ENCODE measurements around the gene C10orf53.
"Not testable (repeated sequence)": the region's sequence is repeated elsewhere in the genome, so short reads cannot be mapped to it uniquely, and the experiment has no call there.

Gene C10orf53

DNA sequence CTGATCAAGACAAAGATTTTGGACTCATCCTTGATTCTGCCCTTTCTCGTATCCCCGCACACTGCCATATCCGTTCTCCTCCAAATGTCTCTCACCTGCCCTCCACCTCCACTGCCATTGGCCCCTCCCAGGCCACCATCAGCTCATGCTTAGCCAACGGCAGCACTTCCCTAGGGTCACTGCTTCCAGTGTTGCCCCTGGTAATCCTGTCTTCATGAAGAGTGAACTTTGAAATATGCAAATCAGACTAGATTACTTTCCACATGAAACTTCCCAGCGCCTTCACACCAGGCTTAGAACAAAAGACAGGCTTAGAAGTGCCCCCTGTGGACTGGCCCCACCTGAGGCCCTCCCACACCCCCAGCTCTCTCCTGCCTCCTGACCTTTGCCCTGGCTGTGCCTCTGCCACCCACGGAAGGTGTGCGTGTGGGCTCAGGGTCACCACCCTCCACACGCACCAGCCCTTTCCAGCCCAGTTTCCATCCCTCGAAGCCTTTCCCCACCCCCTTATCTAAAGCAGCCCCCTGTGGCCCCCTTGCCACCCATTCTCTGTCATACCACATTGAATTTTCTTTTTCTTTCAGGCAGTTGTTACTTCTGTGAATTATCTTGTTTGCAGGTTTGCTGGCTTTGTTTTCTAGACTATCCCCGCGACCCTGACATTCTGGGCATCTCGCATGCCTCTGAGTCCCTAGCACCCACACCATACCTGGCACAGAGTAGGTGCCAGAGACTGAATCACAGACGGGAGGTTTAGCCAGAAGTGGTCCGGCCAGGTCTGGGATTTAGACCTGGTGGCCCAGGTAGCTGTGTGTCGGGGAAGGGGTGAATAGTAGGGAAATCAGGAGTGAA, 26.8 kb upstream of the C10orf53 start:
- DNase-seq = no peak

DNA sequence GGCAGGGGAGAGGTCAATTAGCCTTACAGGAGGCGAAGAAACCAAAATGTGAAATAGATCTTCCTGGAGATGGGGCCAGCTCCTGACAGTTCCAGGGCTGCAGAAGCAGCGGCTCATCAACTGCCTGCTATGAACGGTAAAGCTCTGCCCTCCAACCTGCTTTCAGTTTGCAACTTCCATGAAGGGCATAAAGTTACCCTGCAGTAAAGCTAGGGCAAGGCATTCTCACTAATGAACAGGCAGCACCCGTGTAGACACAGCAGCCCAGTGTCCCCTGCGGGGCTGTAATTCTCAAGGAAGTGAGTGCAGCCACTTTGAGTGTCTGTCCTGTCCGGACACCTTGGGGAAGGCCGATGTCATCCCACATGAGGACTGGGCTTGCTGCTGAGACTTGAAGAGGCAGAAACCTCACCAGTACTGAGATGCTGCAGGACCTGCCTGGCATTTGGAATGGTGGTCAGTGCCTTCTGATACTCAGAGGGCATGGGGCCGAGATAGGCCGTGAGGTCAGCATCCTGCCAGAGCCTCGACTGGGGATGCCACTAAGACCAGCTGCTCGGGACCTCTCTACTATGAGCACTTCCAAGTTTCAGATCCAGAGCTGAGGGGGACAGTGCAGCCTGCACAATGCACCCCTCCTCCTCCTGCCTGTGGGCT, 26.1 kb upstream of the C10orf53 start:
- DNase-seq = no peak

DNA sequence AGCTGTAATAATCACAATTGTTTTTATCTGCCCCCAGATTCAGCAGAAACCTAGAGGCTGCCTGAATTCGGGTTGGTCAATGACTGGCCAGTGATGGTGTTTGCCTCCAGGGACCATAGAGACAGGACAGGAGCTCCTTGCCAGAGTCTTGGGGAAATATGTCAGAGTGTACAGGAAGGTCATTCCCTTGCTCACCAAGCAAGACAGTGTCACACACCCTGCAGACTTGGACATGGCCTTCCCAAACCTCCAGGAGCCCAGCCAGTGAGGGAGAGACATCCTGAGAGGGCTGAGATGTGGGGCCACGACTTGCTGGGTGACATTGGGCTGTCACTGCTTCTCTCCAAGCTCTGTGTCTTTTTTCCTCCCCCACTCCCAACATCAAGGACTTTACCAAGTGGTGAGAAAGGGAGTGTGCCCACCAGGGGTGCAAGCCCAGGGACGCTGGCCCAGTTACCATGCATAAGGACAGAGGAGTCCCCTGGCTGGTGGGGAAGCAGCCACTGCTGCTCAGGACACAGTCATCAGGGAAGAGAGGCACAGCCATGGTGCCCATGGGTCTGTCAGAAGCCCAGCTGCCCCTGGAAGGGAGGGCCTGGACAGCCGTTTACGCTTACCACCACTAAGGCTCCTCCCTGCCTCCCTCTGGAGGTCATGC, 25.3 kb upstream of the C10orf53 start:
- DNase-seq = no peak

DNA sequence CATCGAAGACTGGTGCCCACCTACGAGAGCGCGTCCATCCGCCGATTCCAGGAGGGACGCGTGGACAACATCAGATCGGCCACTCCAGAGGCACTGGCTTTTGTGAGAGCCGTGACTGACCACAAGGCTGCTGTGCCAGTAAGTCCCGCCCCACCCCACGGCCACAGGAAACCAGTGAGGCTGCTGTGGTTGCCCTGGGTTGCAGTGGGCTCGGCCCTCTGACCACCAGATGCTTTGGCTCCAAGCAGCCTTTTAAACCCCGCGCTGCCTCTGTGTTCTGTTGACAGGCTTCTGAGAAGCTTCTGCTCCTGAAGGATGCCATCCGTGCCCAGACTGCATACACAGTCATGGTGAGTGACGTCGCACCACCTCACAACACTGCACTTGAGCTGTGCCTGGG, 24.4 kb upstream of the C10orf53 start:
- no peak for DNase-seq

DNA sequence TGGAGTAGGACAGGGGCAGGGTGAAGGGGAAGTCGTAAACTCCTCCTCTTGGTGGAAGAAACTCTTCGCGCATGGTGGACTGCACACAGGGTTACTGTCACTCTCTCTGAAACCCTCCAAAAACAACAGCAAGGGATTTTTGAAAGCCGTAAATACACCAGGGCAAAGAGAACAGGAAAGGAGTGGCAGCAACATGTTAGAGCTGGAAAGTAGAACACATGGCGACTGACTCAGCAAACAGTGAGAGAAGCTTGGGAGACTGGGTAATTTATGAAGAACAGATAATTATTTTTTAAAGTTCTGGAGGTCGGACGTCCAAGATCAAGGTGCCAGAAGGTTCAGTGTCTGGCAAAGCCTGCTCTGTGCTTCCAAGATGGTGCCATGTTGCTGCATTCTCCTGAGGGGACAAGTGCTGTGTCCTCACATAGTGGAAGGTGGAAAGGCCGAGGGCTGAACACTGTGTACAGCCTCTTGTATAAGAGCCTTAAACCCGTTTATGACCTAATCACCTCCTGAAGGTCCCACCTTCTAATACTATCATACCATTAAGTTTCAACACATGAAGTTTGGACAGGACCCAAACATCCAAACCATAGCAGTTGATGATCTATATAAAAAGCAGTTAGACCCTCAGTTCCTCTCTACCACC, 22.5 kb upstream of the C10orf53 start:
- no peak for DNase-seq

DNA sequence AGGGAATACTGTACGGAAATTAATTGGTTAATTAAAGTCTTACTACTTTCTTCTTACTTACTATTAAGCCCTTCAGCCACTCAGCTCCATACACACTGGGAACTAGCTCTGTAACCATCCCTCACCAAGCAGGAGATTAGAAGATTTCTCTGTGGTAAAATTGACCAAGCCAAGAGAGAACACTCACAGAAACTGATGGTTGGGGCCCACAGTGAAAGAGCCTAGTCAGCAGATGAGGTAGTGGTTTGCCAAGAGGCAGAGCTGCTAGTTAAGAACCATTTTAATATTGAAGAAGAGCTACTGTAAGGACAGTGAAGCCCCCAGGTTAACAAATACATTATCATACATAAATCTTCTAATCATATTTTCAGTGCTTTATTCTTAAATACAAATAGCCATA, 21.8 kb upstream of the C10orf53 start:
- DNase-seq = no peak

DNA sequence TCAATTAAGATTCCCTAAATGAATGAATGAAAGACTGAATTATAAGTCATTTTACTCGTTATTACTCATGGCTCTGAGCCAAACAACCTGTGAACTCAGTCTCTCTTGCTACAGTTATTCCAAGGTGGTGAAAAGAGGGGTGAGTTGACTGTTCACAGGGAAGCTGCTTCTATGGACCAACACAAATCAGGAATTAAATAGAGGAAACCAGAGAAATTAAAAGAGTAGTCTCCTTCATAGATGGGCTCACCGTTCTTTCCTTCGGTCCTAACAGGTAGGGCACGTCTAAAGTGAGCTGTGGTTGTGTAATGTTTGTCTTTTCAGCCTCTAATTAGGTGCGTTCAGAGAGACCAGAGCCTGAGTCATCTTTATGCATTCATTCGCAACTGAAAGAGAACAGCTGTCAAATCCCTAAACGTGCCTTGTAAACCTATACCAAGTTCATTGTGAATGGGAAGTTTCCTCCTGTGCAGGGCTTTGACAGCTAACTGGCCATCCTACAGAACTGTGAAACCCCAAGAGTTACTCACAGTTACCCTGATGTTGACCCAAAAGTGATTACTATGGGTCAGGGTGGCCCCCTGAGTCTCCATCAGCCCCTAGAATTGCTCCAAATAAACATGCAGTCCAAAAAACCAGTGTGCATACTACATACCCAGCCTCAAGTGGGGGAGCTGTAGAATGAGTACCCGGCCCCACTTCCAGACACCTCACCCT, 18.2 kb upstream of the C10orf53 start:
- no peak for DNase-seq

DNA sequence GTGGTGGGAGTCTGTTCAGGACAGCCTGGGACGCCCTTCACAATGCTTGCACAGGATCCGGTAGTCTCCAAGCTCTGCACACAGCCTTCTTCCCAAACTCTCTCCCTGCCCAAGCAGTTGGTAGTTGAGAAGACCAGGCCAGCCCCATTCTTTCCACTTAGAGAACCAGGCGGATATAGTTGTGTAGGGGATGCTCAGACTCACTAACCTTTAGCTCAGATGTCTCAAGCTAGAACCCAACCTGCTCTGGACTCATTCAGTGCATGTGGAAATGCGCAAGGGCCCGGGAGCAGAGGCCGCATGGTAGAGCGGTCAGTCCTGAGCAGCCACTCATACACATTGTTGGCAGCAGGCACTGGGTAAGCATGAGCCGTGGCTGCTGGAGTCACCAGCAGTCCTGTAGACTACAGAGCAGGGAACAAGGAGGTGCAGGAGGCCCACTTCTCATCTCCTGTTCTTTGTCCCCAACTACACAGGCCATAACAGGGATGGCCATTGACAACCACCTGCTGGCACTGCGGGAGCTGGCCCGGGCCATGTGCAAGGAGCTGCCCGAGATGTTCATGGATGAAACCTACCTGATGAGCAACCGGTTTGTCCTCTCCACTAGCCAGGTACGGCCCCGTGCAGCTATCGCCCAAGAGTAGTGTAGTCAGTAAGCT, 17.2 kb upstream of the C10orf53 start:
- no peak for DNase-seq

DNA sequence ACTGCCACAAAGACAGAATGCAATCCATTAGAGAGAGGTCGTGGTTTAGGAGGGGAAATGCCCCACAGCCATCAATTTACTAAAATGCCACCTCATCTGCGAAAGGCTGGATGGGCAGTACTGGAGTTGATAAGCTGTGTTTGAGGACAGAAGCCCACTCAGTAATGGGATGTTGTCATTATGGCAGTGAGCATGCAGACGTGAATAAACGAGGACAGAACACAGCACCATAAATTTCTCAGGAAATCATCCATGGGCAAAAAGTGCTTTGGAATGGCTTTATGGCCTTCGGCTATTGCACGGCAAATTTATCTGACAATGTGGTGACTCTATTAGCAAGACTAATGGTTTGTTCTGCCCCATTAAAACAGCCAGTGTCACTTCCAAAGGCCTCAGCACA, 15.9 kb upstream of the C10orf53 start:
- no peak for DNase-seq

DNA sequence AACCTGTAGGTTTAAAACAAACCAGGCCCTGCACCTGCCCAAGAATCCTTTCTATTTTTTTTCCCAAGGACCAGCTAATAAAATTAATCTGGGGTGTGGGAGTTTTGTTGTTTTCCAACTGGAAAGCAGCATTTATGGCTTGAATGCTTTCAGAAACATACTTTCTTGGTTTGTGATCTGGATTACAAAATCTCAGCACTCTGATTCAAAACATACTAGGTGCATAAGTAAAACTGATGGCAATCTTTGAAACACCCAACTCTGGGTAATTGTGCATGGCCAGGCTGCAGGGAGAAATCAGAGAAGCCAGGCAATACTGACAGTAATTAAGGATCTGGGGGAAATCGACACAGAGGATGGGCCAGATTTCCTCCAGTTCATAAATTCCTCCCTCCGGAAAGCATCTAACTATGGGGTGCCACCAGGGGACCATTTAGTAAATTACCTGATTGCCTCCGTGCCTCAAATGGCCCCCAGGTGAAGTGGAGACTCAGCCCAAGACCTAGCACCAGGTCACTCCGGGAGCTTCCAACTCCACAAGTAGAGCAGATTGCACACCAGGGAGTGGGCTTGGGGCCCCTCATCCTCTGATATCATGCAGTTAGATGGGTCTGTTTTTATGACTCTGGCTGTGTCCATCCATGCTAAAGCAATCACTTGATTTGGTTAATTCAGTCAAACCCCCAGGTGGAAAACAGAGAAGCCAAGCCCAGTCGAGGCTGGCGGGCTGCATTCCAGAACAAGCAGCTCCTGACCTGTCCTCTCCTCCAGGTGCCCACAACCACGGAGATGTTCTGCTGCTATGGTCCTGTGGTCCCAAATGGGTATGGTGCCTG, 15.2 kb upstream of the C10orf53 start:
- DNase-seq = no peak

DNA sequence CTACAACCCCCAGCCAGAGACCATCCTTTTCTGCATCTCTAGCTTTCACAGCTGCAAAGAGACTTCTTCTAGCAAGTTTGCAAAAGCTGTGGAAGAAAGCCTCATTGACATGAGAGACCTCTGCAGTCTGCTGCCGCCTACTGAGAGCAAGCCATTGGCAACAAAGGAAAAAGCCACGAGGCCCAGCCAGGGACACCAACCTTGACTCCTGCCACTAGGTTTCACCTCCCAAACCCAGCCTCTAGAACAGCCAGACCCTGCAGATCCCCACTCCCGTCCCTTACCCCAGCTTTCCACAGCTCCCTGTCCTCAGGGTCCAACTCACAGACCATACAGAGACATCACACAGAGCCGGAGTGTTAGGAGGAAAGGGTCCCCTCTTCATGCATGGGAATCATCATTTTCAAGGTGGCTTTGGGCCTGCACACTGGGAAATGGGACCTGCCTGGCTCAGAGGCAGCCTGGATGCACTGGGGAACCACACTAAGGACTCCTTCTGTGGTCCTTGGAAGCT, 14.6 kb upstream of the C10orf53 start:
- DNase-seq = no peak

DNA sequence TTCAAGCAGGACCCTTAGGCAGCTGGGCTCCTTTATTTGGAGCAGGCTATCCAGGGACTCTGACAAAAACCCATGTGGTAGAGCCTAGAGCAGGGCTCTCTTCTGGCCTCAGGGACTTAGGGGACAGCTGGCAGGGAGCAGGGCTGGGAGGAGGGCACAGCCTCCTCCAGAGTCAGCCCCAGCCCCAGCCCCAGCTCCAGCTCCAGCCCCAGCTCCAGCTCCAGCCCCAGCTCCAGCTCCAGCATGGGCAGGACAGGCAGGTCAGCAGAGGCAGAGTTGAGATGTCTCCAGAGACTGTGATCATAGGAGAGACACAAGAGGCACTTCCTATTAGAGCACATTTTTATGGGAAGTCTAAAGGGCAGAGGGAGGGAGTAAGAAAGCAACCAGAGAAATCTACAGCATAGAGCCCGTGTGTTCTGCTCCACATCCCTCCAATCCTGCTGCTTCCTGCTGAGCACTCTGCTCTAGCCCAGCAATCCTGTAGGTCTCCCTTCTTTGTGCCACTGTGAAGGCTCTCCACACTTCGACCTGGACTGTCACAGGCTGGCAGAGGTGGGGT, 13.3 kb upstream of the C10orf53 start:
- no peak for DNase-seq

DNA sequence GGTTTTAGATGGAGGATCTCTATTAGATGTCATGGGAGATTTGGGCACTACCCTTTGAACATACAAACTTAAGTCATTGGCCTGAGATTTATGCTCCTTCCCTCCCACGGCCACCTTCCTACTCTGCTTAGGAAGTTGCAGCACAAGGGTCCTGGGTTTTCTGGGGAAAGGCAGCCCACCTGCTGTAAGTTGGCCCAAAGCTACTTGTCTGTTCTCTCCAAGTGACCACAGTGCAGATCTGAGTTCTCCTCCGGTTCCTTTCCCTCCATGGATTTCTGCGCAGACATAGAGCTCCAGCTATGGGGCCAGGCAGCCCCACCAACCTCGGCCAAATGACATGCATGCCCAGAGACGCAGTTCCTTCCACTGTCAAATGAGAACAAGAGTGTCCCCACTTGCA, 12.8 kb upstream of the C10orf53 start:
- no peak for DNase-seq

DNA sequence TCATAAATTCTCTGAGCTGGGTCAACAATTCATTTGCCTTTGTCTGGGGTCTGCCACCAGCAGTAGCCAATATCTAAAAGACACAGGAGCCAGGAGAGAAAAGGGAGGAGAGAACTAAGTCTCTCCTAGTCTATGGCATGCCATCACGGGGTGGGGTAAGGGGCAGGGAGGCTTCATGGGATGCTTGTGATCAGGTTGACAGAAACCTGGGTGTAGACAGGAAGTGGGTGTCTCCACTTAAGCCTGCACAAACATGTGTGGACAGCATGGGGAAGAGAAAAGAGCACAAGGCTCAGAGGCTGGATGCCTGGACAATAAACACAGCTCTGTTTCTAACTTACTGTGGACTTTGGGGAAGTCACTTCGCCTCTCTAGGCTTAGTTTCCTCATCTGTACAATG, 11.5 kb upstream of the C10orf53 start:
- DNase-seq = no peak

DNA sequence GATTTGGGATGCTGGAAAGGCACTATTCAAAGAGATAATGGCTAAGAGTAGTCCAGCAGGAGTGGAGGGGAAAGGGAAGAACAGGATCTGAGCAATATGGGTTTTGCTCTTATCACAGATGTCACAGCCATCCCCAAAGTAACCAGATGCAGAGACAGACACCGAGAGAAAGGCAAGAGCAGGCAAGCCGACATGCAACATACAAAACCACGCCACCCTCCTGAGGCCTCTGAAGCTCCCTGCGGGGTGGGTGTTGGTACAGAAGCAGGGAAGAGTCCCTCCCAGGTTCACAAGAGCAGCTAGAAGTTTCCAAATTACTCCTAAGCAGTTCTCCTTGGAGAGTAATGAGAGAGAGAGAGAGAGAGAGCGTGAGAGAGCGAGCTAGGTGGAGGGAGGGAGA, 10.8 kb upstream of the C10orf53 start:
- DNase-seq = no peak

DNA sequence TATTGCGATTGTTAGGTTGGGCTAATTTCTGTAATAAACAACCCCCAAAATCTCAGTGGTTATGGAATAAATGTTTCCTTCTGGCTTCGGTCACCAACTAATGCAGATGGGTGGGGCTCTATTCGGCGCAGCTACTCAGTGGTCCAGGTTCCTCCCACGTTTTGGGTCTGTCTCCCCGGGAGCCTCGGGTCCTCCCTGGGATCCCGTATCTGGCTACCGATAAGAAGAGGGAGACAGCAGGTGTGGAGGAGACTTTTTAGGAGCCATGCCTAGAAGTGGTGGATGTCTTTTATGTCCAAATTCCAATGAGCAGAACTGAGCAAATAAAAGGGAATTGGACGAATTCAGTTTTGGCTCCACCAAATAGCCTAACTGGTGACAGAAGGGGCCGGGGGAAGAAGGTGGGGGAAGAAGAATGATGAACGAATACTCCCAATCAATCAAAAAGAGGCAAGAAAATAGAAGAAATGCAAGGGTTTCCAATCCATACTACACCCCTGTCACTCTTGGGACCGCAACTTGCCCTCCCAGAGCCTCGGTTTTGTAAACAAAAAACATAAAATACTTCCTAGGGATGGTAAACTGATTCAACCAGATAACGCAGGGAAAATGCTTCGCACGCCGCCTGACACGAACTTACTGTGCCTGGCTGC, 498 bp upstream of the C10orf53 start:
- no peak for DNase-seq

DNA sequence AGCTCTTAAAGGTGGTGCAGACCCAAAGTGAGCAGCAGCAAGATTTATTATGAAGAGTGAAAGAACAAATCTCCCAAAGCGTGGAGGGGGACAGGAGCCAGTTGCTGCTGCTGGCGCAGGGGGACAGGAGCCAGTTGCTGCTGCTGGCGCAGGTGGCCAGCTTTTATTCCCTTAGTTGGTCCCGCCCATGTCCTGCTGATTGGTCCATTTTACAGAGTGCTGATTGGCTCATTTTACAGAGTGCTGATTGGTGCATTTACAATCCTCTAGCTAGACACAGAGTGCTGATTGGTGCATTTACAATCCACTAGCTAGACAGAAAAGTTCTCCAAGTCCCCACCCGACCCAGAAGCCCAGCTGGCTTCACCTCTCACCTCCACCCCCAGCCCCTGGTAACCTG, 3.0 kb downstream of the C10orf53 start:
- DNase-seq = not testable (repeated sequence)

DNA sequence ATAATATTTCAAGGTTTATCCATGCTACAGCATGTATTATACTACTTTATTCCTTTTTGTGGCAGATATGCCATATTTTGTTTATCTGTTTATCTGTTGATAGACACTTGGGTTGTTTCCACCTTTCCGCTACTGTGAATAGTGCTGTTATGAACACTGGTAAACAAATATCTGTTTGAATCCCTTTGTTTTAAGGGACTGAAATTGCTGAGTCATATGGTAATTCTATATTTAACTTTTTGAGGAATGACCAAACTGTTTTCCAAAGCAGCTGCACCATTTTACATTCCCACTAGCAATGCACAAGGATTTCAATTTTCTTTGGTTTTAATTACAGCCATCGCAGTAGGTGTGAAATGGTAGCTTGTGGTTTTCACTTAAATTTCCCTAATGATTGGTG, 3.4 kb downstream of the C10orf53 start:
- DNase-seq = no peak

DNA sequence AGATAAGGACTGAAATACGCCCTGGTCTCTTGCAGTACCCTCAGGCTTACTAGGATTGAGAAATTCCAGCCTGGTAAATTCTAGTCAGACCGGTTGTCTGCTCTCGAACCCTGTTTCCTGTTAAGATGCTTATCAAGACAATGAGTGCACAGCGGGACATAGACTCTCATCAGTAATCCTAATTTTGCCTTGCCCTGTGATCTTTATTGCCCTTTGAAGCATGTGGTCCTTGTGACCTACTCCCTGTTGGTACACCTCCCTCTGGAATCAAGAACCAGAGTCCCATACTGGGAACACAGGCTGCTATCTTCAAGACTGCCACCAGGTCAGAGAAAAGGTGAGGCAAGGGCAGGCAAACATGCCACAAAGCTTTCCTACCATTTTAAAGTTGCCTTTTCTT, 7.2 kb downstream of the C10orf53 start:
- DNase-seq = no peak

DNA sequence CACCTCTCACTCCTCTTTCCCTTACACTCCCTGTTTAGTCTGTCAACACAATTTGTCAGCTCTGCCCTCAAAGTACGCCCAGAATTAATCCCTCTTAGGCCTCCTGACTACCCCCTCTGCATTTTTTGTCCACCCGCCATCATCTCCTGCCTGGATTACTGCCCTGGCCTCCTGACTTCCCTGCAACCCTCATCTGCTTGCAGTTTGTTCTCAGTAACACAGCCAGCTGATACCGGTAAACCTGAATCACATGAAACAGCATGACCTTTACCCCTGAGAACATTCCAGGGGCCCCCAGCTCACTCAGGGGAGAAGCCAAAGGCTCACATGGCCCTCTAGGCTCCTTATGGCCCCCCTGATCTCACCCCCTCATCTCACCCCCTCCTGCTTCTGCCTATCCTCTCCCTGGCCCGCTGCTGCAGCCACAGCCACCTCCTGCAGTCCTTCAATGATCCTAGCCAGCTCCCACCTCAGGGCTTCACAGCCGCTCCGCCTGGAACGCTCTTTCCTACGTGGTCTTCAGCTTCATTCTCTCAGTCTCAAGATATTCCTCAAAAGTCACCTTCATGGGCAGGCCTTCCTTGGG, 8.9 kb downstream of the C10orf53 start:
- DNase-seq = no peak
